ENCODE measurements around the gene CYB5D1. TPM values are rescaled to one million over a fixed set of nuclear protein-coding genes. Genes with fewer than 3 reads are reported as not detected.

CYB5D1 gene
- total RNA-seq, 1 donor from 2014 or later: 6.9 TPM

- TF ChIP-seq CTCF (IDR thresholded peaks at IDR 0.05): peak; percentile 95
- peak overlapping the region; percentile 97 for H3K27ac Mint-ChIP-seq (ENCODE audit: unreplicated experiment)
- peaks cover 8% of the 10 kb centered on the region for H3K27me3 Mint-ChIP-seq (ENCODE audit: low read depth)
- no peaks in the 10 kb centered on the region for H3K9me3 Mint-ChIP-seq (ENCODE audit: low read depth)
- peak overlapping the region; percentile 93 for H3K4me3 Mint-ChIP-seq (ENCODE audit: unreplicated experiment)
- H3K36me3 Mint-ChIP-seq (ENCODE audit: low read depth): peaks cover 1% of the 10 kb centered on the region
- peaks cover 51% of the 10 kb centered on the region for H3K4me1 Mint-ChIP-seq (ENCODE audit: low read depth)
- peak; percentile 97 for DNase-seq (ENCODE audit: low spot score)
Measured at GRCh38 chr17:7834957-7835813, 22.6 kb upstream of the CYB5D1 start.

GRCh38 chr17:7835814-7836595 lies 21.8 kb upstream of the CYB5D1 start:
- no peak for DNase-seq (ENCODE audit: low spot score)
- no peak for TF ChIP-seq CTCF (IDR thresholded peaks at IDR 0.05)
- Mint-ChIP-seq H3K4me3 (ENCODE audit: unreplicated experiment) (peak overlapping the region; percentile 93), H3K9me3 (ENCODE audit: low read depth) (no peaks in the 10 kb centered on the region), H3K27ac (ENCODE audit: unreplicated experiment) (peak overlapping the region; percentile 99), H3K4me1 (ENCODE audit: low read depth) (peaks cover 59% of the 10 kb centered on the region), H3K27me3 (ENCODE audit: low read depth) (peaks cover 1% of the 10 kb centered on the region), H3K36me3 (ENCODE audit: low read depth) (peaks cover 1% of the 10 kb centered on the region)

- Mint-ChIP-seq H3K9me3 (ENCODE audit: low read depth) (no peaks in the 10 kb centered on the region), H3K36me3 (ENCODE audit: low read depth) (peaks cover 1% of the 10 kb centered on the region), H3K4me3 (ENCODE audit: unreplicated experiment) (peak overlapping the region; percentile 93), H3K27me3 (ENCODE audit: low read depth) (peaks cover 1% of the 10 kb centered on the region), H3K4me1 (ENCODE audit: low read depth) (peaks cover 64% of the 10 kb centered on the region), H3K27ac (ENCODE audit: unreplicated experiment) (peak overlapping the region; percentile 99)
- no peak for TF ChIP-seq CTCF (IDR thresholded peaks at IDR 0.05)
- DNase-seq (ENCODE audit: low spot score): no peak
Measured at GRCh38 chr17:7836596-7837407, 21.0 kb upstream of the CYB5D1 start.

GRCh38 chr17:7837408-7838088 lies 20.3 kb upstream of the CYB5D1 start:
- Mint-ChIP-seq H3K4me1 (ENCODE audit: low read depth) (peaks cover 66% of the 10 kb centered on the region), H3K36me3 (ENCODE audit: low read depth) (peaks cover 1% of the 10 kb centered on the region), H3K4me3 (ENCODE audit: unreplicated experiment) (peak overlapping the region; percentile 93), H3K9me3 (ENCODE audit: low read depth) (no peaks in the 10 kb centered on the region), H3K27ac (ENCODE audit: unreplicated experiment) (peak overlapping the region; percentile 99), H3K27me3 (ENCODE audit: low read depth) (peaks cover 1% of the 10 kb centered on the region)
- DNase-seq (ENCODE audit: low spot score): no peak
- TF ChIP-seq CTCF (IDR thresholded peaks at IDR 0.05): no peak

Measured in chondrocyte (in vitro differentiated cells).